Measurements from ENCODE around the gene KLHL29. TPM values are rescaled to one million over a fixed set of nuclear protein-coding genes. Genes with fewer than 3 reads are reported as not detected.

The KLHL29 gene
- total RNA-seq, 4 donors from 2014 or later = 4.8 to 17.0 (median 10.5) TPM

GRCh38 chr2:23512778-23513177 is 127.8 kb downstream of the KLHL29 start:
- intact Hi-C loops (cut with DNase I; ENCODE audit: low total_unique reads) = no loop called here
- no peak for DNase-seq
- Histone ChIP-seq H3K27me3 (no peaks in the 10 kb centered on the region), H3K9me3 (no peaks in the 10 kb centered on the region), H3K4me3 (no peak overlapping the region), H3K27ac (peak overlapping the region; percentile 58 to 84), H3K4me1 (no peaks in the 10 kb centered on the region), H3K36me3 (no peaks in the 10 kb centered on the region)
- TF ChIP-seq POLR2A (IDR thresholded peaks at IDR 0.05) = no peak
- TF ChIP-seq CTCF (IDR thresholded peaks at IDR 0.05) = no peak

GRCh38 chr2:23513245-23513871 is 128.4 kb downstream of the KLHL29 start:
- Histone ChIP-seq H3K27ac (peak overlapping the region; percentile 58 to 84), H3K9me3 (no peaks in the 10 kb centered on the region), H3K36me3 (no peaks in the 10 kb centered on the region), H3K27me3 (no peaks in the 10 kb centered on the region), H3K4me3 (peak overlapping the region; percentile 9 to 21), H3K4me1 (no peaks in the 10 kb centered on the region)
- DNase-seq = peak; percentile 54 to 69
- intact Hi-C loops (cut with DNase I; ENCODE audit: low total_unique reads) = no loop called here
- TF ChIP-seq CTCF (IDR thresholded peaks at IDR 0.05) = no peak
- TF ChIP-seq POLR2A (IDR thresholded peaks at IDR 0.05) = peak in 1 of 2 donors; percentile 30

GRCh38 chr2:23513872-23514793 is 129.2 kb downstream of the KLHL29 start:
- H3K4me1 ChIP-seq = no peaks in the 10 kb centered on the region
- H3K27ac ChIP-seq = peak overlapping the region; percentile 58 to 84
- H3K9me3 ChIP-seq = no peaks in the 10 kb centered on the region
- H3K27me3 ChIP-seq = no peaks in the 10 kb centered on the region
- H3K36me3 ChIP-seq = no peaks in the 10 kb centered on the region
- no peak for TF ChIP-seq POLR2A (IDR thresholded peaks at IDR 0.05)
- no peak for TF ChIP-seq CTCF (IDR thresholded peaks at IDR 0.05)
- DNase-seq = peak; percentile 44 to 75
- intact Hi-C loops (cut with DNase I; ENCODE audit: low total_unique reads) = no loop called here
- H3K4me3 ChIP-seq = peak overlapping the region; percentile 9 to 21

GRCh38 chr2:23516520-23517256 is 131.7 kb downstream of the KLHL29 start:
- H3K4me1 ChIP-seq = no peaks in the 10 kb centered on the region

More at GRCh38 chr2:23516520-23517256, 131.7 kb downstream of the KLHL29 start:
- Histone ChIP-seq H3K4me3 (no peak overlapping the region), H3K9me3 (no peaks in the 10 kb centered on the region), H3K27ac (no peak overlapping the region), H3K36me3 (no peaks in the 10 kb centered on the region), H3K27me3 (no peaks in the 10 kb centered on the region)
- intact Hi-C loops (cut with DNase I; ENCODE audit: low total_unique reads) = no loop called here
- no peak for DNase-seq
- no peak for TF ChIP-seq CTCF (IDR thresholded peaks at IDR 0.05)
- no peak for TF ChIP-seq POLR2A (IDR thresholded peaks at IDR 0.05)
